Hematopoietic multipotent progenitor cell (in vitro differentiated cells): ENCODE results near the gene TDRKH. TPM values are rescaled to one million over a fixed set of nuclear protein-coding genes. Genes with fewer than 3 reads are reported as not detected.

ENCODE experiments used
- small RNA-seq: library from RNA; depleted of rRNA; stranded (forward); fragments of <200 nt; gene quantifications from one replicate; pipeline ENCODE3, GENCODE V24; 2012
- total RNA-seq: library from RNA; depleted of rRNA; stranded (reverse); fragments of >200 nt; gene quantifications from one replicate; pipeline ENCODE4 v1.2.3, GENCODE V29; 2012

The TDRKH gene
- total RNA-seq, 1 donor, result 3.5 TPM

Small RNA genes within 50 kb of the gene (small RNA-seq; reads per million reads assigned to genes)
- gene RNU6-662P, result not detected

Other genes starting within 250 kb of the TDRKH start
- 11.8 TPM for gene SNX27, start 178.4 kb downstream of the TDRKH start, total RNA-seq
- not detected for gene CELF3, start 73.7 kb downstream of the TDRKH start, total RNA-seq
- gene RIIAD1, start 69.0 kb downstream of the TDRKH start, total RNA-seq, result not detected
- gene MRPL9, start 27.0 kb downstream of the TDRKH start, total RNA-seq, result 70.6 TPM
- under 0.01 TPM for gene LINGO4, start 14.9 kb upstream of the TDRKH start, total RNA-seq
- 0.54 TPM for gene RORC, start 41.3 kb upstream of the TDRKH start, total RNA-seq
- gene C2CD4D, start 49.3 kb upstream of the TDRKH start, total RNA-seq, result not detected
- not detected for gene THEM5, start 63.2 kb upstream of the TDRKH start, total RNA-seq
- gene THEM4, start 119.0 kb upstream of the TDRKH start, total RNA-seq, result 18.3 TPM
- 12.1 TPM for gene S100A10, start 203.4 kb upstream of the TDRKH start, total RNA-seq
- 34.7 TPM for gene S100A11, start 246.5 kb upstream of the TDRKH start, total RNA-seq